Lower leg skin (tissue), 4 donors: ENCODE measurements around the gene AUTS2. TPM values are rescaled to one million over a fixed set of nuclear protein-coding genes. Genes with fewer than 3 reads are reported as not detected.

ENCODE experiments used
- DNase-seq, 2 donors: peaks; one replicate each; pipeline ENCODE4 v3.0.0-alpha.2; 2019; ENCODE audit warnings: low spot score in 2 of 2
- H3K4me3 ChIP-seq: fragments of 200-600 bp; sonication (generic); 2 replicates; pipeline ENCODE4 v1.5.1; 2017; ENCODE audit warnings: mild to moderate bottlenecking, low read depth; ENCODE audit not compliant: poor library complexity, severe bottlenecking
- POLR2A ChIP-seq, 2 donors: fragments of 450-650 bp; IDR thresholded peaks; one replicate each; pipeline ENCODE4 v1.6.1; 2016 to 2017; ENCODE audit warnings: antibody characterized with exemption in 2 of 2, mild to moderate bottlenecking in 1 of 2, moderate library complexity in 1 of 2
- WGBS, 2 donors: methylation state at CpG; one replicate each; pipeline ENCODE4 v1.1.5; 2018; 5-methylcytosine and 5-hydroxymethylcytosine counted together
- intact Hi-C: fragments of 100-400 bp; cut with DNase I; formaldehyde crosslinking; loops from one replicate; pipeline ENCODE4 v1.15.0; 2023; ENCODE audit warnings: low total_unique reads
- total RNA-seq, 4 donors: library from RNA; depleted of rRNA; stranded (reverse); fragments of >200 nt; gene quantifications; one replicate each; pipeline ENCODE4 v1.1.0, GENCODE V29; 2016
- TF ChIP-seq, protein P1 (sequence below), 3 donors: fragments of 450-650 bp; IDR thresholded peaks; one replicate each; pipeline ENCODE4 v1.5.1; 2016; ENCODE audit warnings: antibody characterized with exemption in 3 of 3, mild to moderate bottlenecking in 3 of 3, moderate library complexity in 2 of 3

Gene AUTS2
- total RNA-seq, 4 donors from 2014 or later: 30.8 to 41.9 (median 40.5) TPM

DNA sequence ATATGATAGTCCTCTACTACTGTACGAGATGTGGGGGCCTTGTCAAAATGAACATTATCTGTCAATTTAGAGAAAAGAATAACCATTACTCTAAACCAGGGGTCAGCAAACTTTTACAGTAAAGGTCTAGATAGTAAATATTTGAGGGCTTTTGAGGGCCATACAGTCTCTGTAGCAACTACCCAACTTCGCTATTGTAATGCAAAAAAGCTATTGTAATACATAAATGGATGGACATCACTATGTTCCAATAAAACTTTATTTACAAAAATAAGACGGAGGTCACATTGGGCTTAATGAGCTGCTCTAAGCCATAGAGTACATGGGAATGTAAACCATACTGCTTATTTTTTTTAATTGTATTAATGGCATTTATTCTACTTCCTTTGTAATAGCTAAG is 1055.9 kb downstream of the AUTS2 start:
- no peak for TF ChIP-seq POLR2A (IDR thresholded peaks at IDR 0.05)
- TF ChIP-seq, protein P1, sequence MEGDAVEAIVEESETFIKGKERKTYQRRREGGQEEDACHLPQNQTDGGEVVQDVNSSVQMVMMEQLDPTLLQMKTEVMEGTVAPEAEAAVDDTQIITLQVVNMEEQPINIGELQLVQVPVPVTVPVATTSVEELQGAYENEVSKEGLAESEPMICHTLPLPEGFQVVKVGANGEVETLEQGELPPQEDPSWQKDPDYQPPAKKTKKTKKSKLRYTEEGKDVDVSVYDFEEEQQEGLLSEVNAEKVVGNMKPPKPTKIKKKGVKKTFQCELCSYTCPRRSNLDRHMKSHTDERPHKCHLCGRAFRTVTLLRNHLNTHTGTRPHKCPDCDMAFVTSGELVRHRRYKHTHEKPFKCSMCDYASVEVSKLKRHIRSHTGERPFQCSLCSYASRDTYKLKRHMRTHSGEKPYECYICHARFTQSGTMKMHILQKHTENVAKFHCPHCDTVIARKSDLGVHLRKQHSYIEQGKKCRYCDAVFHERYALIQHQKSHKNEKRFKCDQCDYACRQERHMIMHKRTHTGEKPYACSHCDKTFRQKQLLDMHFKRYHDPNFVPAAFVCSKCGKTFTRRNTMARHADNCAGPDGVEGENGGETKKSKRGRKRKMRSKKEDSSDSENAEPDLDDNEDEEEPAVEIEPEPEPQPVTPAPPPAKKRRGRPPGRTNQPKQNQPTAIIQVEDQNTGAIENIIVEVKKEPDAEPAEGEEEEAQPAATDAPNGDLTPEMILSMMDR (IDR thresholded peaks at IDR 0.05): no peak
- intact Hi-C loops: no loop called here
- WGBS, 2 donors: 96 to 98% methylated on average over 3 of the region's 3 CpGs
- DNase-seq: no peak
- no peak overlapping the region for H3K4me3 ChIP-seq

GRCh38 chr7:70654979-70655378 is 1056.7 kb downstream of the AUTS2 start:
- 80 to 83% methylated on average over 5 of the region's 5 CpGs for WGBS, 2 donors
- DNase-seq: no peak
- TF ChIP-seq POLR2A (IDR thresholded peaks at IDR 0.05): no peak
- TF ChIP-seq, protein P1 (IDR thresholded peaks at IDR 0.05): no peak
- intact Hi-C loops: no loop called here
- no peak overlapping the region for H3K4me3 ChIP-seq

DNA sequence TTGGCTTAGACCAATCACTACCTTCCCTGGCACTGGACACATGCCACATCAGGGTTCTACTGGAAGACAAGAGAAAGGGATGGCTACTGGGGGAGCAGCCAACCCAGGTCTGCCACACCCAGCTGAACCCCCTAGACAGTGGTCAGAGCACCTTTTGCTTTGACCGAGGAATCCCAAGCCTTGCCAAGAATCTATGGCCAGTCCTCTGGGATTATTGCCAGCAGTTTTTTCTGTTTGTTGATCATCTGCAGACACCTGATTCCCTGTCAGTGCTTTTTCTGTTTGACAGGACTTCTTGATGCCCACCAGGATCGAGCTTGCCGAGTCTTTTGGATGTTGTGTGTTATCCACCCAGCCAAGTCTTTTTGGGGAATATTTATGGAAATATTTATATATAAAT is 1057.4 kb downstream of the AUTS2 start:
- intact Hi-C loops: no loop called here
- WGBS, 2 donors: 93 to 97% methylated on average over 3 of the region's 3 CpGs
- no peak overlapping the region for H3K4me3 ChIP-seq
- DNase-seq: no peak
- TF ChIP-seq POLR2A (IDR thresholded peaks at IDR 0.05): no peak
- TF ChIP-seq, protein P1 (IDR thresholded peaks at IDR 0.05): no peak

DNA sequence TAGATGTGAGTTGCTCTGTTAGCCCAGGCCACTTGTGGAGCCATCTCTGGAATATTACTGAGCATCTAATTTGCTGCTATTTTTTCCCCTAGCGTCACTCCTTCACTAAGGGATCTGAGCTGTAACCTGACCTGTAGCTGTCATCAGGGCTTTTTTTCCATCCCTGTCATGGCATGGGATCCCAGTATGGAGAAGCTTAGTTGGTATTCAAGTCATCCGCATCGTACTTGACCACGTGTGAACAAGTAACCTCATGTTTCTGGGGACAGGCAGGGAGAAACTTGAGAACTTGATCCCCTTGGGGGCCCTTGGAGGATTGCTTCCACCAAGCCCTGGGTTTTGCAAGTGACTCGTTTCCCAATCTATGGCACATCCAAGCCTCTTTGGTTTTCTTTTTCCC is 1059.3 kb downstream of the AUTS2 start:
- no peak overlapping the region for H3K4me3 ChIP-seq
- no peak for DNase-seq
- TF ChIP-seq, protein P1 (IDR thresholded peaks at IDR 0.05): no peak
- intact Hi-C loops: no loop called here
- WGBS, 2 donors: 89 to 92% methylated on average over 5 of the region's 5 CpGs

DNA sequence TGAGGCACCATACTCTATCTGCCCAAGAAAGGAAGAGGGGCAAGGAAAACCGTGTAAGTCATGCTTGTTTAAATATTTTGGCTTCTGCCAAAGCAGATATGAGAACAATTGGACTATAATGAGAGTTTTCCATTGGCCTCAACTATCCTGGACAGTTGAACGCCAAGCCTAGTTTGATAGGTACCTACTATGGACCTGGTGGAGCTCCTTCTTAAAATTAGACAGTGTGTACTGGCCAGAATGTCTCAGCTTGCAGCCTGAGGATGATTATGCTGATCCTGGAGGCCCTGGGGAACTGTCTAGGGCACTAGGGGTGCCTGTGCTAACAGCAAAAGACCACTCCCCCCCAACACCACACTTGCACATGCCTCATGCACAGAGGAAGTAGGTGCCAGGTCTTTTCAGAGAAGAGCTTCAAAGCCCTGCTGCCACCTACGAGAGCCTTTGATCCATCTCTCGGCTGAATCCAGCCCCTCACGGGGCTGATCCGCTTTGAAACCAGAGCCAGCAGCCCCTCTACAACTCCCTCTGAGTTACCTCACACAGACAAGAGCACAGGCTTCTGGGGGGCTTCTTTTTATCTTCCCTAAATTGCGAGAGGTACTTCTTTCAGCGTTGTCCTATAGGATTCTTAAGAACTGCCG is 1059.8 kb downstream of the AUTS2 start:
- no peak for TF ChIP-seq POLR2A (IDR thresholded peaks at IDR 0.05)
- TF ChIP-seq, protein P1 (IDR thresholded peaks at IDR 0.05): no peak
- WGBS, 2 donors: 92 to 95% methylated on average over 9 of the region's 9 CpGs
- intact Hi-C loops: no loop called here
- no peak overlapping the region for H3K4me3 ChIP-seq
- DNase-seq: no peak

DNA sequence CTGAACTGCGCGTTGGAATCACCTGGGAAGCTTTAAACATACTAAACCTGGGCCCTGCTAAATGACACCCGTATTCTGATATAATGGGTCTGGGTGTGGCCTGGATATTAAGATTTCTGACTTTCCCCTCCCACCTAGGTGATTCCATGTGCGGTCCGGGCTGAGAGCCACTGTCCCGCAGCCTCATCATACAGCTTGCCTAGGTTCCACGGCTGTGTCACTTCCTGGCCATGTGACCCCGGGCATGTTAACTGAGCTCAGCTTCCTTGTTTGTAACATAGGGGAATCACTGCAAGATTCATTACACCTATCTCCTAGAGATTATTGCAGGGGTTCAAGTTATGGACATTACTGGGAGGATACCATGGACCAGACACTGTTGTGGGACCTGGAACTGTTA is 1061.0 kb downstream of the AUTS2 start:
- H3K4me3 ChIP-seq: no peak overlapping the region
- intact Hi-C loops: no loop called here
- TF ChIP-seq, protein P1 (IDR thresholded peaks at IDR 0.05): no peak
- no peak for TF ChIP-seq POLR2A (IDR thresholded peaks at IDR 0.05)
- no peak for DNase-seq
- WGBS, 2 donors: 87 to 90% methylated on average over 8 of the region's 8 CpGs
